ENCODE results near the gene SLC66A1. TPM values are rescaled to one million over a fixed set of nuclear protein-coding genes. Genes with fewer than 3 reads are reported as not detected.
A peak's percentile ranks its signal among the peaks of the same experiment; 100 is the strongest.
"Not testable (repeated sequence)": the region's sequence is repeated elsewhere in the genome, so short reads cannot be mapped to it uniquely, and the experiment has no call there.

The SLC66A1 gene, protein sequence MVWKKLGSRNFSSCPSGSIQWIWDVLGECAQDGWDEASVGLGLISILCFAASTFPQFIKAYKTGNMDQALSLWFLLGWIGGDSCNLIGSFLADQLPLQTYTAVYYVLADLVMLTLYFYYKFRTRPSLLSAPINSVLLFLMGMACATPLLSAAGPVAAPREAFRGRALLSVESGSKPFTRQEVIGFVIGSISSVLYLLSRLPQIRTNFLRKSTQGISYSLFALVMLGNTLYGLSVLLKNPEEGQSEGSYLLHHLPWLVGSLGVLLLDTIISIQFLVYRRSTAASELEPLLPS
- 7.7 TPM for total RNA-seq
- polyA plus RNA-seq: 10.3 TPM

DNA sequence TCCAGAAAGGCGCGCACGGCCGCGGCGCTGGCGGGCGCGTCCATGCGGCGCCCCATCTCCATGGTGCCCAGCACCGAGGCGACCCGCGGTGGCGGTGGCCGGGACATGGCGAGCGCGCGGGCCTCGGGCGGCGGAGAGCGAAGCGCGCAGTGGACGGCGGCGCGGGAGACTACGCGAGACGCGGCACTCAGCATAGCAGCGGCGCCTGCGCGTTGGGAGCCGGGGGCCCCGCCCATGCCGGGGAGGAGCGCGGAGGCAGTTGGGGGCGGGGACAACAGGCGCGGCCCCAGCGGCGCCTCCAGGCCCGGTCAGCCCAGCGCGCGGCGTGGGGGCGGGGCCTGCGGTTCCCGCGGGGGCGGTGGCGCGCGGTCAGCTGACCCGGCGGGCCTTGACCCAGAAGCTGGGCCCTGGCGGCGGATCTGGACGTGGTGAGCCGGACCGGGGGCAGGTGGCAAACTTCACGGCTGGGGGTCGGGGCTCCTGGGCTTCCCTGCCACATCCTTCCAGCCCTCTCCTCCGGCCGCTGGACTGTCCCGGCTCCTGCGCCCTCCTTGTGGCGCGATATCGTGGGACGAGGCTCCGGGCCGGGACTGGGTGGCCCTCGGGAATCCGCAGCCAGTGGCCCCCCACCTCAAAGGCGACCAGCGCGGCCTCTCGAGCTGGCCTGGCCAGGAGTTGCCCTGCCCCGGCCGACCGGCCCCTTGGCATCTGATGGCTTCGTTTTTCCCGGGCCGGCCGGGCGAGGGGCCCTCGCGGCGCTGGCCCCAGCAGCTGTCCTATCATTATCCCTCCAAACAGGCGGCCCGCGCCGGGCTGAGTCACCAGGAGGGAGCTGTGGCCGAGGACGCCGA is at the start of gene SLC66A1, which contains the start of gene AKR7A2:
Gene SLC66A1 (plus strand): TSS at position 396 of the 851 bp plus-strand sequence. CDS start 5,352 bp downstream, outside the sequence.
Gene AKR7A2 (minus strand): TSS at position 214 of the 851 bp plus-strand sequence. CDS start 20 bp downstream, at position 194.
- Histone ChIP-seq H3K27ac (ENCODE audit: low read depth) (peak within 1 kb of the TSS; percentile 38), H3K4me3 (ENCODE audit: low read depth, low read length) (peak within 1 kb of the TSS; percentile 68), H3K4me1 (ENCODE audit: insufficient read depth) (no peaks in the 10 kb centered on the region), H3K36me3 (ENCODE audit: insufficient read depth) (no peaks in the 10 kb centered on the region)
- DNase-seq (ENCODE audit: extremely low spot score): peak; percentile 67
- under 1% methylated on average over 105 of the region's 105 CpGs for WGBS

DNA sequence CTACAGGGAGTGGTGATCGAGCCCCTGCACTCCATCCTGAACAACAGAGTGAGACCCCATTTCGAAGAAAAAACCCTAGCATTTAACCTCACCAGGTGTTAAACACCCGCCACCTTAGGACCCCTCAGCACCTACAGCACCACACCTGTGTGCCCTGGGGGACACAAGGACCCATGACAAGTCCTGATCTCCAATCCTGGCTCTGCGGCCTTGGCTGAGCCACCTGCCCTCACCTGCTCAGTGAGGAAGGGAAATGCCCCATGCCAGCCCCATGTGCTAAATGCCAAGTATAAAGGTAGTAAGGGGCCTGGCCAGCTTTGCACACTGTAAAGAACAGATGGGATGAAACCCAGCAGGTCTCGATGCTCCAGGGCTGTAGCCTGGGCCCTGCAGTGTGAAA is 49.4 kb upstream of the SLC66A1 start:
- Histone ChIP-seq H3K4me1 (ENCODE audit: insufficient read depth) (no peaks in the 10 kb centered on the region), H3K27ac (ENCODE audit: low read depth) (no peak overlapping the region), H3K4me3 (ENCODE audit: low read depth, low read length) (no peak overlapping the region), H3K36me3 (ENCODE audit: insufficient read depth) (no peaks in the 10 kb centered on the region)
- DNase-seq (ENCODE audit: extremely low spot score): no peak
- 94% methylated on average over 5 of the region's 5 CpGs for WGBS

DNA sequence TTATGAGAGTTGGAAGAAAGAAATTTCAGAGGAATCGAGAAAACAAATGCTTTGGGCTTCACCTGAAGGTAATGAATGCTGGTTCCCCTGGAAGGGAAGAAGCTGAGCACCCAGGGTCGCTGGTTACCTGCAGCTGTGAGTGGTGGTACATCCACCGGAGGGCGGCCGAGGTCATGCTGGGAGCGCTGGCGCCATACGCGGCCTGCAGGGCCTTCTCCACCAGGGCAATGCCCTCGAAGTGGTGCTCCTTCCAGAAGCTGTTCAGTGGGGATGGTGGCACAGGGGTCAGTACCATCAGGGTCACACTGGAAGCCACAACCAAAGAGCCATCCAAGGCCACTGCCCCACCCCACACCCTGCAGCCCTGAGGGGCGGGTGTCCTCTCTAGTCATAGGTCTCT is 43.7 kb upstream of the SLC66A1 start:
- Histone ChIP-seq H3K27ac (ENCODE audit: low read depth) (no peak overlapping the region), H3K4me1 (ENCODE audit: insufficient read depth) (no peaks in the 10 kb centered on the region), H3K4me3 (ENCODE audit: low read depth, low read length) (no peak overlapping the region), H3K36me3 (ENCODE audit: insufficient read depth) (no peaks in the 10 kb centered on the region)
- DNase-seq (ENCODE audit: extremely low spot score): no peak
- 87% methylated on average over 11 of the region's 11 CpGs for WGBS

DNA sequence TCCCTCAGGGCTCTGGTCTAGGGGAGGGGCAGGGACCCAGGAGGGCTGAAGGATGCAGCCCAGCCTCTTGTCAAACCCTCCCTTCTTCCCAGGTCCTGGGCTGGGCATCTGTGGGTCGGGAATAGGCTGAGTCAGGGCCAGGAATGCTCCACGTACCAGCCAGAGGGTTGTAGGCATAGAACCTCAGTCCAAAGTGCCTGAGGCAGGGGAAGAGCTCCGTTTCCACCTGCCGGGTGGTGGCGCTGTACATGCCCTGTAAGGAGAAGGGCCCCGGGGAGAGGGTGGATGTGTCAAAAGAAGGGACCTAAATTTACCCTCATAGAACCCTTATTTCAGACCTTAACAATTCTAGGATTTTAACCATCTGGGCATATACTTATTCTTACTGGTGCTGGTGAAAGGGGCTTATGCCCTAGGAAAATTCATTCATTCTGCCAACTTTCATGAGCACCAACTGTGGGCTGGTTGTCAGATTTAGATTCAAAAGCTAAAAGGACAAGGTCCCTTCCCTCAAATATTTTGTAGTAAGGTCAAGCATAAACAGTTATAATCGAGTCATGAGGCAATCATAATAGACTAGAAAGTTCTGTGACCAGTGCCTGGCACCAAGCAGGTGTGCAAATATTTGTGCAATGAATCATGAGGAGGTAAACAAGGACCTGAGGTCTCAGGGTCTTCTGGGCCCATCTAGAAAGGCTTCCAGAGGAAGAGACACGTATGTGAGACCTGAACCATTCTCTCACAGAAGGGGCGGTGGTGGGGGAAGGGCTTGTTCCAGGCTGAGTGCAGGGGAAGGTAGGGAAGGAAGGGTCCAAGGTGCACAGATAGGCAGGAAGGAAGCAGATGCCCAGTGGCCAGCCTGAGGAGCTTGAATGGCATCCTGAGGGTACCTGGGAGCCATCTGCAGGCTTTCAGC is 42.4 kb upstream of the SLC66A1 start:
- 68% methylated on average over 9 of the region's 9 CpGs for WGBS
- H3K4me1 ChIP-seq (ENCODE audit: insufficient read depth); H3K4me3 ChIP-seq (ENCODE audit: low read depth, low read length); H3K36me3 ChIP-seq (ENCODE audit: insufficient read depth); DNase-seq (ENCODE audit: extremely low spot score); H3K27ac ChIP-seq (ENCODE audit: low read depth): not testable (repeated sequence)

DNA sequence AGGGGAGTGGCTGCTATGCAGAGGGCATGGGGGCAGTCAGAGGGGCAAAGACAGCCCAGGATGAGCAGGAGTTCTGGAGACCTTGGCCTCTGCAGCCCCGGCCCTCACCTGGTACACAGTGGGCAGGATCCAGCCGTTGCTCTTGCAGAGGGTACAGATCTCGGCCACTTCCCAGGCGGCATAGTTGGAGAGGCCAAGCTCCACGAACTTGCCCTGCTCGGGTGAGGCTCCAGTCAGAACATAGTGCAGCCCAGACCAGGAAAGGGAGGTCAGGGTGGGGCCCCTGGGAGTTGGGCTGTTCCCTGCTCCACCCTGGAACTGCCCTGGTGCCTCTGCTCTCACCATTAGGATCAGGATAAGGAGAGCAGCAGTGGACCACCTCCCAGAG is 41.8 kb upstream of the SLC66A1 start:
- DNase-seq (ENCODE audit: extremely low spot score); H3K27ac ChIP-seq (ENCODE audit: low read depth); H3K36me3 ChIP-seq (ENCODE audit: insufficient read depth); H3K4me1 ChIP-seq (ENCODE audit: insufficient read depth); H3K4me3 ChIP-seq (ENCODE audit: low read depth, low read length): not testable (repeated sequence)
- WGBS: 93% methylated on average over 6 of the region's 6 CpGs

DNA sequence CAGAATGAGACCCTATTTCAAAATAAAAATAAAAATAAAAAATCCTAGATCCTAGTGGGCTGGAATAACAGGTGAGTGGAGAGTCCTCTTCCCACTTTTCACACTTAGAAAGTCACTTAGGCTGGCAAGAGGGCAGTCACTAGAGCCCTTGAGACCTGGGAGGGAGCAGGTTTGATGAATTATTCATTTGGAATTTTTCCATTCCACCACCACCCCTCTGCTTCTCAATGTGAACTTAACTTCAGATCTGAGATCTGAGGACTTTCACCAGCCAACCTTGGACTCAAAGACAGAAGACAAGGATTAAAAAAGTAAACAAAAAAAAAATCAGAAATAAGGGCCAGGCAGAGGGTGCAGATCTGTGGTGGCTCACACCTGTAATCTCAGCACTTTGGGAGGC is 40.1 kb upstream of the SLC66A1 start:
- Histone ChIP-seq H3K27ac (ENCODE audit: low read depth) (no peak overlapping the region), H3K4me3 (ENCODE audit: low read depth, low read length) (no peak overlapping the region), H3K36me3 (ENCODE audit: insufficient read depth) (no peaks in the 10 kb centered on the region), H3K4me1 (ENCODE audit: insufficient read depth) (no peaks in the 10 kb centered on the region)
- no peak for DNase-seq (ENCODE audit: extremely low spot score)

DNA sequence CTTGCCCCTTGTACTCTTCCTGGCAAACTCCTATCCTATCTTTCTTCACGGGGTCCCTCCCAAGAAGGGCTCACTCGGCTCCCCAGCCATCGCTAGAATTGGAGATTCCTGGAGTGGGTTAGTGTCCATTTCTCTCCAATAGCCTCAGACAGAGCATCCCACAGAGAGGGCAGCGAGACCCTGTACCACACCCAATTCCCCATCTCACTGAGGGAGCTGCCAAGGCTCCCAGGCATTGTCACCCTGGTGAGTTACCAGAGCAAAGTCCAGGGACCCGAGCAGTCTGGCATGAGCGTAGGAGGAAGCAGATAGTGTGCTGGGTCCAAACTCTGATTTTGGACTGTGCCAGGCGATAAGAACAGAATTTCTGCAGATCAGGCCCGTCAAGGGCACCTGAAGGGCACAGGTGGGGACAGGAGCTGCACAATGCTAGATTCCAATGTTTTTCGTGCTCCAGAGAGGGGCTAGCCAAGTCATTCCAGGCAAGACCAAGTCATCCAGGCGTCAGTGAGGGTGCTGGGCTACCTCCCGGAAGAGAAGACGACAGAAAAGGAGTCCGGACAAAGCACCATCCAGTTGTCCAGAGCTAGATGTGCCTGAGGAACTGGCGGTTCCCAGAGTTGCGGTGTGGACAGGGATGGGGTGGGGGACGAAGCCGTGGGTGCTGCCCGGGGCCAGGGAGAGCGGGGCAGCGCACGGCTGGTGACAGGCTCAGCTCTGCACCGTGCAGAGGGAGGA is 38.9 kb upstream of the SLC66A1 start:
- Histone ChIP-seq H3K4me1 (ENCODE audit: insufficient read depth) (no peaks in the 10 kb centered on the region), H3K4me3 (ENCODE audit: low read depth, low read length) (no peak overlapping the region), H3K27ac (ENCODE audit: low read depth) (no peak overlapping the region), H3K36me3 (ENCODE audit: insufficient read depth) (no peaks in the 10 kb centered on the region)
- no peak for DNase-seq (ENCODE audit: extremely low spot score)
- WGBS: 88% methylated on average over 22 of the region's 22 CpGs

DNA sequence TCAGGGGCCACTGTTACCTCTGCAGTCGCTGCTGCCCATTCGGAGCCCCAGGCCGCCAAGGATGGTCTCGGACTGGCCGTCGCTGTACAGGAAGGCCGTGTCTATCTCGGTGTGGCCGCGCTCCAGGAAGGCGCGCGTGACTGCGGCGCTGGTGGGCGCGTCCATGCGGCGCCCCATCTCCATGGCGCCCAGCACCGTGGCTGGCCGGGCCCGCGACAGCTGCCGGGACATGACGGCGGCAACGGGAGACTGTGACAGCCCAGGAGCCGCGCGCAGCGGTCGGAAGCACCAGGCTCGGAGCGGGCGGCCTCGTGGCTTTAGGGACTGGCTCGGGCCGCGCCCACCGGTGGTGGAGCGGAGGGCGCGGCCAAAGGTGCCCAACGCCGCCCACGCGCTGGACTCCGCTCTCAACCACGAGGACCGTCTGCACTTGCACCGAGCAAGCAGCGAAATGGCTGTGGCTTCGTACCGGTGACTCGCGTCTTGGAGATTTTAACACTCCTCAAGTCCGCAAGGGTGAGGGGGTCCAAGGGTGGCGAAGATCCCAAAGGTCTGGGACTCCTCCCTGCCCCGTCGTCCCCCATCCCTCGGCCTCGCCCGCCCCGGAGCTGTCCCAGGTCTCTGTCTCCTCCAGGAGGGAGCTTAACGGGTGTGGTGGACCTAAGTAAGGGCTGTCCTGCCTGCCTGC is 38.1 kb upstream of the SLC66A1 start:
- not testable (repeated sequence) for H3K4me1 ChIP-seq (ENCODE audit: insufficient read depth); DNase-seq (ENCODE audit: extremely low spot score); H3K36me3 ChIP-seq (ENCODE audit: insufficient read depth); H3K27ac ChIP-seq (ENCODE audit: low read depth); H3K4me3 ChIP-seq (ENCODE audit: low read depth, low read length)
- 14% methylated on average over 53 of the region's 66 CpGs for WGBS

DNA sequence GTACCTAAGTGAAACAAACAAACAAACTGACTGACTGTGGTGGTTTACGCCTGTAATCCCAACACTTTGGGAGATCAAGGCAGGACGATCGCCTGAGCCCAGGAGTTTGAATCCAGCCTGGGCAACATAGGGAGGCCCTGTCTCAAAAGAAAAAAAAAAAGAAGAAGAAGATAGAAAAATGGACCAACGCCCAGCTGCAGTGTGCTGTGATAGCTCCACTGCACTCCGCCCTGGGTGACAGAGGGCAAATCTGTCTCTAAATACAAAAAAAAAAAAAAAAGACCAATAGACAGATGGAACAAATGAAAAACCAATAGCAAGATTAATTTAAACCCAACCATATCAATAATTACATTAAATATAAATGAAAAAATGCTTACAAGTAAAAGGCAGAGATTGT is 37.5 kb upstream of the SLC66A1 start:
- no peak overlapping the region for H3K27ac ChIP-seq (ENCODE audit: low read depth)
- 95% methylated on average over 5 of the region's 5 CpGs for WGBS
- no peak for DNase-seq (ENCODE audit: extremely low spot score)
- no peaks in the 10 kb centered on the region for H3K36me3 ChIP-seq (ENCODE audit: insufficient read depth)
- no peak overlapping the region for H3K4me3 ChIP-seq (ENCODE audit: low read depth, low read length)
- no peaks in the 10 kb centered on the region for H3K4me1 ChIP-seq (ENCODE audit: insufficient read depth)

DNA sequence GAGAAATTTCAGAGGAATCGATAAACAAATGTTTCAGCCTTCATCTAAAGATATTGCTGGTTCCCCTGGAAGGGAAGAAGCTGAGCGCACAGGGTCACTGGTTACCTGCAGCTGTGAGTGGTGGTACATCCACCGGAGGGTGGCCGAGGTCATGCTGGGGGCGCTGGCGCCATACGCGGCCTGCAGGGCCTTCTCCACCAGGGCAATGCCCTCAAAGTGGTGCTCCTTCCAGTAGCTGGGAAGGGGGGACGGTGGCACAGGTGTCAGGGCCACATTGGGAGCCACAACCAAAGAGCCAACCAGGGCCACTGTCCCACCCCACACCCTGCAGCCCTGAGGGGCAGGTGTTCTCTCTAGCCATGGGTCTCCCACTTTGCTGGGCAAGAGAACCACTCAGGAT is 28.2 kb upstream of the SLC66A1 start:
- 97% methylated on average over 9 of the region's 9 CpGs for WGBS
- Histone ChIP-seq H3K36me3 (ENCODE audit: insufficient read depth) (no peaks in the 10 kb centered on the region), H3K4me3 (ENCODE audit: low read depth, low read length) (no peak overlapping the region), H3K4me1 (ENCODE audit: insufficient read depth) (no peaks in the 10 kb centered on the region), H3K27ac (ENCODE audit: low read depth) (no peak overlapping the region)
- DNase-seq (ENCODE audit: extremely low spot score): no peak

DNA sequence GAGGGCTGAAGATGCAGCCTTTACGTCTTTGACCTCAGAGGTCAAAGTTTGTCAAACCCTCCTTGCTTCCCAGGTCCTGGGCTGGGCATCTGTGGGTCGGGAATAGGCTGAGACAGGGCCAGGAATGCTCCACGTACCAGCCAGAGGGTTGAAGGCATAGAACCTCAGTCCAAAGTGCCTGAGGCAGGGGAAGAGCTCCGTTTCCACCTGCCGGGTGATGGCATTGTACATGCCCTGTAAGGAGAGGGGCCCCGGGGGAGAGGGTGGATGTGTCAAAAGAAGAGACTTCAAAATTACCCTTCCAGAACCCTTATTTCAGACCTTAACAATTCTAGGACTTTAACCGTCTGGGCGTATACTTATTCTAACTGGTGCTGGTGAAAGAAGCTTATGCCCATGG is 27.2 kb upstream of the SLC66A1 start:
- Histone ChIP-seq H3K4me3 (ENCODE audit: low read depth, low read length) (no peak overlapping the region), H3K27ac (ENCODE audit: low read depth) (no peak overlapping the region), H3K4me1 (ENCODE audit: insufficient read depth) (no peaks in the 10 kb centered on the region), H3K36me3 (ENCODE audit: insufficient read depth) (no peaks in the 10 kb centered on the region)
- WGBS: 91% methylated on average over 8 of the region's 8 CpGs
- no peak for DNase-seq (ENCODE audit: extremely low spot score)

DNA sequence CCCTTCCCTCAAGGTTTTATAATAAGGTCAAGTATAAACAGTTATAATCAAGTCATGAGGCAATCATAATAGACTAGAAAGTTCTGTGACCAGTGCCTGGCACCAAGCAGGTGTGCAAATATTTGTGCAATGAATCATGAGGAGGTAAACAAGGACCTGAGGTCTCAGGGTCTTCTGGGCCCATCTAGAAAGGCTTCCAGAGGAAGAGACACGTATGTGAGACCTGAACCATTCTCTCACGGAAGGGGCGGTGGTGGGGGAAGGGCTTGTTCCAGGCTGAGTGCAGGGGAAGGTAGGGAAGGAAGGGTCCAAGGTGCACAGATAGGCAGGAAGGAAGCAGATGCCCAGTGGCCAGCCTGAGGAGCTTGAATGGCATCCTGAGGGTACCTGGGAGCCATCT is 26.8 kb upstream of the SLC66A1 start:
- not testable (repeated sequence) for H3K36me3 ChIP-seq (ENCODE audit: insufficient read depth); H3K4me1 ChIP-seq (ENCODE audit: insufficient read depth); H3K4me3 ChIP-seq (ENCODE audit: low read depth, low read length); DNase-seq (ENCODE audit: extremely low spot score); H3K27ac ChIP-seq (ENCODE audit: low read depth)
- WGBS: 85% methylated on average over 3 of the region's 3 CpGs
